Globus pallidus (tissue), 1 donor: ENCODE results near the gene SLAIN2.
"Not testable (repeated sequence)": the region's sequence is repeated elsewhere in the genome, so short reads cannot be mapped to it uniquely, and the experiment has no call there.

Experiments
- DNase-seq: peaks from one replicate; pipeline ENCODE4 v3.0.0-alpha.2; 2015; ENCODE audit warnings: low spot score

The SLAIN2 gene

DNA sequence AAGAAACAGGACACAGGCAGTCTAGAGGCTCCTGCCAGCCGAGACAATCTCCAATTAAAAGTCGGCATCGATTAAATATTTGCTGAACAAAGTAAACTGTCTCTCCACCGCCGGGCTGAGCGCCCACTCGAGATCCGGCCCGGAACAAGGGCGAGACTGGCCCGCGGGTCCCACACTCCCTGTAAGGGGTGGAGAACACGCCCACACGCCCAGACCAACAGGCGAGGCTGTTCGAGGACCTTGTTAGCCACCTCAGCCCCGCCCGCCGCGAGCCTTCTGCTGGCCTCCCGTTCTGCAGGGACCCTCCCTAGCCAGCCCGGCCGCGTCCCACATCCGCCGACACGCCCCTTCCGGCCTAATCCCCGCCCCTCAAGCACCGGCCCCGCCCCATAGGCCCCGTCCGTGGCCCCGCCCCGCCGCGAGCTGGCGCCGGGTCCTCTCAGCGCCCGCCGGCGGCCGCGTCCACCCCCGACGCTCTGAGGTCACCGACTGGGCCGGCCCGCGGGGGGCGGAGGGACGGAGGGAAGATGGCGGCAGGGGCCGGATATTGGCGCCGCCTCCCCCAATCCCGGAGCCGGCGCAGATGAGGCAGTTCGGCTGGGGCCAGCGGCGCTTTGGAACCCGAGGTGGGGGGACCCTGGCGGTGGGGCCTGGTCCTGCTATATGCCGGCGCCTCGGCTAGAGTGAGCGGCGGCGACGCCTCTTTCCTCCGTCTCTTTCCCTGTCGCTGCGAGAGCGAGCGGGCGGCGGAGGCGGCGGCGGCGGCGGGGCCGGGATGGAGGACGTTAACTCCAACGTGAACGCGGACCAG, at the start of gene SLAIN2:
SLAIN2 (plus strand) TSS at position 565 of the 811 bp plus-strand sequence; CDS start at position 776, 211 bp downstream.
- DNase-seq: peak; percentile 96

DNA sequence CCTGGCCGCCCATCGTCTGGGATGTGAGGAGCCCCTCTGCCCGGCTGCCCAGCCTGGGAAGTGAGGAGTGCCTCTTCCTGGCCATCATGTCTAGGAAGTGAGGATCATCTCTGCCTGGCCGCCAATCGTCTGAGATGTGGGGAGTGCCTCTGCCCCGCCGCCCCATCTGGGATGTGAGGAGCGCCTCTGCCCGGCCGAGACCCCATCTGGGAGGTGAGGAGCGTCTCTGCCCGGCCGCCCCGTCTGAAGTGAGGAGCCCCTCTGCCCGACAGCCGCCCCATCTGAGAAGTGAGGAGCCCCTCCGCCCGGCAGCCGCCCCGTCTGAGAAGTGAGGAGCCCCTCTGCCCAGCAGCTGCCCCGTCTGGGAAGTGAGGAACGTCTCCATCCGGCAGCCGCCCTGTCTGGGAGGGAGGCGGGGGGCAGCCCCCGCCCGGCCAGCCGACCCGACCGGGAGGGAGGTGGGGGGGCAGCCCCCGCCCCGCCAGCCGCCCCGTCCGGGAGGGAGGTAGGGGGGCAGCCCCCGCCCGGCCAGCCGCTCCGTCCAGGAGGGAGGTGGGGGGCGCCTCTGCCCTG, 49.0 kb upstream of the SLAIN2 start:
- not testable (repeated sequence) for DNase-seq

DNA sequence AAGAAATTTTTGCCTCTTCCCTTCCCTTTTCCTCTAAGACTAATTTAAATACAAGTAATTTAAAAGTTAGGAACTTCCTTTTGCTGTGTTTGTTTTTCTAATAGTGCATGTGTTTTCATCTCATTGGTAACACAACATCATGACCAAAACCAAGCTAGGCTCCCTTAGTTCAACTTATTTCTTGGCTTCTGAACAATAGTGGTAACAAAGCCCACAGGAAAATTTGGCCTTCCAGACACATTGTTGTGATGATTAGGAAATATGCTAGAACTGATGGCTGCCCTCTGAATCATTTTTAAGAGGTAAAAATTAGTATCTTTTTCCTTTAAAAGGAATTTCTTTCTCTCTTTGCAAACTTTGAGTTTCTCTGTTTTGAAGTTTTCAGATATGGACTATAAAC, 46.2 kb upstream of the SLAIN2 start:
- no peak for DNase-seq

DNA sequence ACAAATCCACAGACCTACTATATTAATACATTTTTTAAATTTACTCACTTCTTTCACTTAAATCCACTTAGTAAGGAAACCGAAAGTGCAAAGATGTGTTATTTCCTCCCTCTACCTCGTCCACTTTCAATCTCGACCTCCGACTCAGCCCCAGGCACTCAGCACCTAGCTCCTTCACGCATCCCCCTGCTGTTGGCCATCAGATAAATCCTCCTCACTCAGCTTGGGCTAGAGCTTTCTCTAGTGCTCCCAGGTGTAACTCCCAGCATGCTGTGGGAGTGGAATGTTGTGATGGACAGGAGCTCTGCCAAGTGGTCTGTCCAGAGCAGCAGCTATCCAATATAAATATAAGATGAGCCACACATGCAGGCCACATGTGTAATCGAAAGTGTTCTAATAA, 45.0 kb upstream of the SLAIN2 start:
- no peak for DNase-seq

DNA sequence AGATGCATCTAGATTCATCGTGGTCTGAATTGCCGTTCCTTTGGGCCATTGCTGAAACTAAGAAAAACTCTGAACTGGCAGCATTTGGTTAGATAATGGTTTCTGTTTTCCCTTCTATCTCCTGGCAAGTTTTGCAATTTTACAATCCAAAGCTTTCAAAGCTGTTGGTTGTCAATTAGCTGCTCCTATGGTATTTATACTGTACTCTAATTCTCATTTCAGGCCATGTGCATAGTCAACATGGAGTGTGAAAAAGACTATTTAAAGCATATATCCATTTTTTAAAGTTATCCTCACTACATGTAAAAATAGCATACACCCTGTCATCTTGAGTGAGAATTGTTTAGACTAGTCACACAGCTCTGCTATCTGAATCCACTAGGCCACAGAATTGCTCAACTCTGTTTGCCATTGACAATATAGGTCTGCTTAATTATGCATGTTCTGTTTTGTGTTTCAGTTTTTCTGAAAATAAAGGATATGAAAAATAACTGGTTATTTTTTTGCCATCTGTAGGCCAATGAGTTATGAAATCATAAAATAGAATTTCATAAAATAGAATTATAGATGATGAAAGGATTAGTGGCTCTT, 44.0 kb upstream of the SLAIN2 start:
- no peak for DNase-seq

DNA sequence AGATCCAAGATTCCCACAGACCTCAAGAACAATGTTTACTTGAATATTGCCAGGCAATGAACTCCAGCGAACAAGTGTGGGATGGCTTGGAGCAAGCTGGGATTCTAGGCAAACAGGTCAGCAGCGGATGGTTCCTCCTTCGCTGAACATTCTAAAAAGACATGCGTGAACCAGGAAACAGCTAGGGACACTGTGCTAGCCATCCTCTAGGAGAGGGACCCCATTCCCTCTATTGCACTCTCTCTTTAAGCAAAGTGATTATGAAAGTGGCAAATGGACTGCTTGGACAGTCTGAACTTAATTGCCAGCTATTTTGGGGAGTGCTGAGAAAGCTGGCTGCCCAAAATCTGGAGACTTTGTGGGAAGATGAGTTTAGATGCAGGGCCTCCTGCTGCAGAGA, 41.8 kb upstream of the SLAIN2 start:
- DNase-seq: no peak

DNA sequence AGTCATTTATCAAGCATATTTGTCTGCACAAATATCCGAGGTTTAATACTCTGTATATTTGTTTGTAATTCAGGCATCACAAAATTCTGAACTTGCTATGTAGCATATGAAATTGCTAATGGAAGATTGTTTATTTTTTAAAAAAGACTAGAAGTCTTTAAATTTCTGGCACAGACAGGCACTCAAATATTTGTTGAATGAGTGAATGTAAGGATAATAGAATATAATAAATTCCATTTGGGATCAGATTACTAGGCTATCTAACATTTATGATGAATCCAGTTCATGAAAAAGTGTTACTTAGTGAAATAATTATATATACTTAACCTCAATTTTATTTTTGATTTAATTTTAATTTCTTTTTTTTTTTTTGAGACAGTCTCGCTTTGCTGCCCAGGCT, 41.3 kb upstream of the SLAIN2 start:
- DNase-seq: no peak

DNA sequence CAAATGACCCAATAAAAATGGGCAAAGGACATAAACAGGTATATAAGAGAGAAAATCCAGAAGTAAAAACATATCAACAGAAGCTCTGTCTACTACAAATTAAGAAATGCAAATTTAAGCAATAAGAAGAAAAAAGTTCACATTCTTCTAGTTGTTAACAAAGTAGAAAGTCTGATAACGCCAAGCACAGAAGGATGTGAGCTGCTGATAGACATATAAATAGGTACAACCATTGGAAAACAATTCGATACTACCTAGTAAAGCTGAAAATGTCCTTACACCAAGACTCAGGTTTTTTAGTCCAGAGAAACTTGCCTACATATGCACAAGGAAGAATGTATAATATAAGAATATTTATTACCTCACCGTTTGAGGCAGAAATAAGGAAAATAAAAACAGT, 35.8 kb upstream of the SLAIN2 start:
- DNase-seq: no peak

DNA sequence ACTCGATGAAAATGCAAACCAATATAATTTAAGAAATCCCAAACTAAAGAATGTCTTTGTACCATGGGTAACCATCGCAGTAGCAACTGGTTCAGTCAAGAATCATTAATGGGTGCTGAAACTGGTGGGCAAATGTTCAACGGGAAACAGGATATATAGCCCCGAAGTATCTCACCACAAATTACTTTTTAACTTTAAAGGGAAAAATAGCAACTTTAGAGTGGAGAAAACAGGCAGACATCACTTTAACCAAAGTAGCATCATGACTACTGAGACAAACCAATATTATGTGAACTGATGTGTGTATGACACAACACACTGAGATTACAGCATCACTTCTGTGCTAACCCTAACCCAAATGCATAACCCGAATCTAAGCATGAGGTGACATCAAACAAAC, 33.8 kb upstream of the SLAIN2 start:
- DNase-seq: no peak

DNA sequence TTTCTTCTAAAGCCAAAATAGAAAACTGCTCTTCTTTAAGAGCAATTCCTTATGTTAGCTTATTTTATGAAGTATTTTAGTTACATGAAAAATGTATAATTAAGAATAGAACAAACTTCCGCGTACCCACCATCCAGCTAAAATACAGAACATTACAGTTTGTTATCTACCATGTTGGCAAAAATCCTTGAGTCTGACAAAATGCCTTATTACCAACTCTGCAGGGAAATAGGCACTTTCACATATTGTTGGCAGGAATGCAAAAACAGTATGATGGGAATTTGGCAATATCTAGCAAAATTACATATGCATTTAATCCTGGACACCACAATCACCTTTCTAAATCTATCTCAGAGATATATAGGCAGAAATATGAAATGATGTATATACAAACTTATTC, 32.4 kb upstream of the SLAIN2 start:
- DNase-seq: no peak

DNA sequence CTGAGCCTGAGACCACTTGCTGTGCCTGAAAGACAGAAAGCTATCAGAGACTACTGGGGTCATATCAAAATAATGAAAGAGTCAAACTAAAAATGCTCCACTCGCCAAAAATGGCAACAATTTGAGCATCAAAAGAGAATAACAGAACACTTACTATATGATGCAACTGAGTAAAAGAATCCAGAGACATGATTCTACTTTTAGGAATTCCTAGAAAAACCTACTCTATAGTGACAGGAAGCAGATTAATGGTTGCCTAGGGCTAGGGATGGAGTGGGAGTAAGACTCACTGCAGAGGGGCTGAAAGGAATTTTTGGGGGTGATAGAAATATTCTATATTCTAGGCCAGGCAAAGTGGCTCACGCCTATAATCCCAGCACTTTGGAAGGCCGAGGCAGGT, 29.4 kb upstream of the SLAIN2 start:
- DNase-seq: no peak

DNA sequence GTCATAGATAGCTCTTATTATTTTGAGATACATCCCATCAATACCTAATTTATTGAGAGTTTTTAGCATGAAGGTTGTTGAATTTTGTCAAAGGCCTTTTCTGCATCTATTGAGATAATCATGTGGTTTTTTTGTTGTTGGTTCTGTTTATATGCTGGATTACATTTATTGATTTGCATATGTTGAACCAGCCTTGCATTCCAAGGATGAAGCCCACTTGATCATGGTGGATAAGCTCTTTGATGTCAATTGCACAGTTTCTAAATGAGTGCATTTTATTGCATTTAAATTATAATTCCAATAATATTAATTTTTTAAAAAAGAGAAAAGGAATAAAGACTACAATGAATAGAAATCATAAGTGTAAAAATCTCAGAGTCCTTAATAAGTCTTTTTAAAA, 26.6 kb upstream of the SLAIN2 start:
- not testable (repeated sequence) for DNase-seq

DNA sequence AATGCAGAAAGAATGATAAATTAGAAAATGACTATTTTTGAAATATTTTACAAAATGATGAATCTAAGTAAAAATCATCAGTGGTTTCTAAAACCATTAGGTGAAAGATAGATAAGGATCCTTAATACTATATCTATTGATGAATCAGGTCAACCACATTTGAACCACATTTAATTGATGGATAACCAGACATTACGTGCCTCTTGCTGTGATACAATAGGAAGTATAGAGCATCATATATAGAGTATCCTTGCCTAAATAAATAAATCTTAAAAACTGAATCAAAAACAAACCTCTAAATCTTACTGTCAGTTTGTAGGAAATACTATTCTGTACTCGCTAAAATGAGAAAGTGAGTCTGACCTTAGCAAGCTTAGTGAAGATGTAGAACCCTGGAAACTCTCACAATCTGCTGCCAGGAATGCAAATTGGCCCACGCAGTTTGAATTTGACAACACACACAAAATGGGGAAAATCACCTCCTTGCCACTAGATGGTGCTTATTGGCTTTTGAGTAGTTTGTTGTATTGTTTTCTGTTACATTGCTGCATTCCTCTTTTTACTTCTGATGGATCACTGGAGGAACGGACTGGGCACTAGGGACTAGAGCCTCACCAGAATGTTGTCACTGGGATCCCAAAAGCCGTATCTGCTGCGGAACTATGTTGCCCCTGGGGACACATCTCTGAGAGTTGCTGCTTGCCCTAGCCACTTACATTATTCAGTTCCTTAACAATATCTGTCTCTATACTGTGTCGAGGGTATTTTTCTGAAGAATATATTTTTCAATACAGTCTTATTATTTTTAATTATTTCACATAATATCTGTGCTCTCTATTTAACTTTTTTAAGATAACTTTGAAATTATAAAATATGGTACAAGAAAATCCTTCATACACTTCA, 25.4 kb upstream of the SLAIN2 start:
- peak; percentile 13 for DNase-seq

DNA sequence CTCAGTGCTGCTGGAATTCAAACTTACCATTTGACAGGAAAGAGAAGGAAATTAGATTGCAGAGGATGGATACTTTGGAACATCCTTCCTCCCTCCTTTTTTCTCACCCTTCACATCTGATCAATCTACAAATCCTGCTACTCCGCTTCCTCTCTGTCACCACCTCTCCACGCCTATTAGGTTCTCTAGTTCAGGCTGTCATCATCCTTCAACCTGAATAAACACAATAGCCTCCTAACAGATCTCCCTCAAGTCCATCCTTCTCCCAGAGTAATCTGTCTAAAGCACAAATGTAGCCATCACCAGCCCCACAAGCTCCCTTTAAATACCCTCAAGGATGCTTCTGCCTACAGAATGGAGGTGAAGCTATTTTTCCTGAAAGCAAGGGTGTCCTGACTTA, 20.0 kb upstream of the SLAIN2 start:
- DNase-seq: no peak

DNA sequence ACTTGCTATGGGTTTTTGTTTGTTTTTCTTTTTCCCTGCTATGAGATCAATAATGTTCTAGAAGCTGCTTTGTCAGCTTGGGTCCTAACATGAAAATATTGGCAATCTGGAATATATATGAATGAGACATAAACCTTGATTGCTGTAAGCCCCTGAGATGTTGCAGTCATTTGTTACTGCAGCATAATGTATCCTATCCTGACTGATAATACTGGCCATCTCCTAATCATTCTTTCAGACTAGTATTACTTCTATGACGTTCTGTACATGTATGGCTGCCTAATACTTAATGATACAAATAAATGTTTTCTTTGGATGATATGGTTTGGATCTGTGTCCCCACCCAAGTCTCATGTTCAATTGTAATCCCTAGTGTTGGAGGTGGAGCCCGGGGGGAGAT, 19.3 kb upstream of the SLAIN2 start:
- DNase-seq: no peak

DNA sequence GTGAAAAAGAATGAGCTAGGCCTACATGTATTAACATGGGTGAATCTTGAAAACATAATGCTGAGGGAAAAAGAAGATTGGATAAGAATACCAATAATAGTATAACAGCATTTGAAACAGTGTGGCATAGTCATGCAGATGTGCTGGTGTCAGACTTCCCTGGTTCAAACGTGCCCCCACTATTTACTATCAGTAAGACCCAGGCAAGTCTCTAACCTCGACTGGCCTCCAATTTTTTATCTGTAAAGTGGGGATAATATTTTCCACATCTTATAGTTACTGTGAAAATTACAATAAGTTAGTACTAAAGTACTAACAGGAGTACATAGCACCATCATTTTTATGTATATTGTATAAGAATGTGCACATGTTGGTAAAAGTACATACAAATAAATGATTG, 17.0 kb upstream of the SLAIN2 start:
- DNase-seq: no peak

DNA sequence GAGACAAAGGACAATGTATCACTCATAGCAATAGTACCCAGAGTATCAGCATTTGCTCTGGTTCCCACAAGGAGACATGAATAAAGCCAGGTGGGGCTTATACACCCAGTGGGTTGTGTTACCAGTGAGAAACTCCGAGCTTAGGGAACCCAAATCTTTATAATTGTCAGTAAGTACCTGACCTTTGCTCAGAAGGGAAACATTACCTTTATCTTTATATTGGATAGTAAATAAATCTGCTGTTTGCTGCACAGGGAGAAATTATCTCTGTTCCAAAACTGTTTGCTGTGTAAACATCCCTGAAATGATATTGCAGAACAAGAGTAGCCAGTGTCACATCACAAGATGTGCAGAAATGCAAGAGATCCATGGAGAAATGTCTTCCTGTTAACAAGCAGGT, 12.1 kb upstream of the SLAIN2 start:
- no peak for DNase-seq

DNA sequence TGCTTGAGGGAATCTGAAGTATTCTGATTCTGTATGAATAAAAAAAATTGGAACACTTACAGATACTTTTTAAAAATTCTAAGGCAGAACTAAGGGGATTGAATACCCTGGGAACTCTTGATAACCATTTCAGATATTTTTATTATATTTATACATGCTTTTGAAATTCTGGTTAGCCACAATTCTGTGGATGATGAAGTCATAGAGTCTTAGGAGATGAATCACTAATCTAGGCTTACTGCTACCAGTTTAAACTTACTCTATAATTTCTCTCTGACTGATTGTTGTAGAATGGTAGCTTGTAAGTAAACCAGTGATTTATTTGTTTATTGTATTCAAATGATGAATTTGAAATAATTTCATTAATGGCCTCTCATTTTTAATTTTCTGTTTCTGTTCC, 11.4 kb upstream of the SLAIN2 start:
- no peak for DNase-seq

DNA sequence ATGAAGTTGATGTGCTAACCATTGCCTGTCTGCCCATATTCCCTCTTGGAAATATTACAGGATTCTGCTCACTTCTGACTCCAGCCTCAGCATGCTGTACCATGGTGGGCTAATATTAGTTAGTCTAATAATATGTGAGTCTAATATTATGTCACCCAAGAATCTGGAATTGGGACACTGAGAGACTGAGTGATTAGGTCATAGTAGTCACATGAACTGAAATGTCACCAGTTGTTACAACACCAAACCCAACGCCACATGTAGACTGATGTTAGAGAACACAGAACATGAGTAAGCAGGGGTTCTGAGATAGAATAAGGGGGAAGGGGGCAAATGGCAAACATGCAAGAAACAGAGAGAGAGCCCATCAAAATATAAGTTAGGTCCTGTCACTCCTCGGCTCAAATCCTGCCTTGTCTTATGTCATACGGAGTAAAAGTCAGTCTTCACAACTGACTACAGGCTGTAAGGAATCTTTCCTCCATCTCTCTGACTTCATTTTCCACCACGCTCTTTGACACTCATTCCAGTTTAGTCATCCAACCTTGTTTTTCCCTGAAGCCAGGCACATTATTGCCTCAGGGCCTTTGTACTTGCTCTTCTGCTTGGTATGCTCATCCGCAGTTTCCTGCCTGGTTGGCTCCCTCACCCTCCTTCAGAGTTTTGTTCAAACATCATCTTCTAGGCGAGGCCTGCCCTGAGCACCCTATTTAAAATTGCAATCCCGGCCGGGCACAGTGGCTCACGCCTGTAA, 9.6 kb upstream of the SLAIN2 start:
- no peak for DNase-seq

DNA sequence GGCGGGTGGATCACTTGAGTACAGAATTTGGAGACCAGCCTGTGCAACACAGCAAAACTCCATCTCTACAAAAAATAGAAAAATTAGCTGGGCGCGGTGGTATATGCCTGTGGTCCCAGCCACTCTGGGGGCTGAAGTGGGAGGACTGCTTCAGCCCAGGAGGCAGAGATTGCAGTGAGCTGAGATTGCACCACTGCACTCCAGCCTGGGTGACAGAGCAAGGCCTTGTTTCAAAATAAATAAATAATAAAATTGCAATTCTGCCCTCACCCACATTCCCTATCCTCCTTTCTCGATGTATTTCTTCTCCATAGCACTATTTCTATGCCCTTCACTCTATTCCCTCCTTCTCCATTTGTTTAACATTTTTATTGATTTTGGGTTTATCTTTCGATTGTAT, 8.7 kb upstream of the SLAIN2 start:
- no peak for DNase-seq

DNA sequence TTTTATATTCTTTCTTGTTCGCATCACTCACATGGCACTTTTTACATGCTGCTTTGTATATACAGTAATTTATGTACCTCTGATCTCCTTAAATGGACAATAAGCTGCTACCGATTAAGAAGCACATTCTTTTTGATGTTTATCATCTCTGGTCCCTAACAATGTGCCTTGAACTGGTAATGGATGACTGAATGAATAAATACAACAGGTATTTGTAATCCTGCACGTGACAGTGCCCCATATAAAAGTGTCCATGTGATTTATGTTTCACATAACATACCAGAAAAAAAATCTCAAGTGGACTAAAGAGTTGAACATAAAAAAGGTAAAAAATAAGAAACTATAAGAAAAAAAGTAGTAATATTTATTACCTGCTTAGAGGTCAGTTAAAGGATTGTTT, 7.7 kb upstream of the SLAIN2 start:
- no peak for DNase-seq

DNA sequence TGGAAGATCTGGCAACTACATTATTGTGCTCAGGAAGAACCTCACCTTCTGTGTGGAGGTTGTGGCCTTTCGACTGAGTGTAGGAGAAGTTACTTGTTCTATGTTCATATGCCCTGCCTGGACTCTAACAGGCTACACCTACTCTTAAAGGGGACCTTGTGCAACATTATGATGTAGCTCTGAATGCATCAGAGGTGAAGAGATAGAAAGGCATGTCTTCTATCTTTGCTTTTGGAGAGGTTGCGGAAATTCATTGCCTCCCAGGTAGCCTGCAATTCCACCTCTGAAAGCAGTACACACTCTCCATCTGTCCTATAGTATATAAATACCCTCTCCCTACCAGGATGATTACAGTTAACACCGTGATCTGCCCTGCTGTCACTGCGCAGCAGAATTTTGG, 7.1 kb upstream of the SLAIN2 start:
- no peak for DNase-seq
